Neuronal stem cell (in vitro differentiated cells): ENCODE measurements around the gene KLF15.

Experiments used
- DNase-seq: peaks from one replicate; pipeline ENCODE4 v3.0.0-alpha.2; 2013; ENCODE audit warnings: low spot score
- H2AFZ ChIP-seq: one replicate; pipeline ENCODE4 v1.6.1; 2013; ENCODE audit warnings: mild to moderate bottlenecking, low read length, inconsistent platforms
- H2AK5ac ChIP-seq: 2 replicates; pipeline ENCODE4 v1.6.1; 2013; ENCODE audit warnings: low read depth, mild to moderate bottlenecking, inconsistent platforms, low read length, moderate library complexity, mixed read lengths
- H2BK120ac ChIP-seq: 2 replicates; pipeline ENCODE4 v1.6.1; 2013; ENCODE audit warnings: low read depth, mild to moderate bottlenecking, inconsistent platforms, low read length, moderate library complexity, mixed read lengths
- H2BK12ac ChIP-seq: one replicate; pipeline ENCODE4 v1.6.1; 2013; ENCODE audit warnings: low read length, inconsistent platforms
- H2BK15ac ChIP-seq: 2 replicates; pipeline ENCODE4 v1.6.1; 2013; ENCODE audit warnings: mild to moderate bottlenecking, low read length, inconsistent platforms, mixed read lengths
- H2BK5ac ChIP-seq: one replicate; pipeline ENCODE4 v1.6.1; 2013; ENCODE audit warnings: inconsistent platforms, mild to moderate bottlenecking, low read length, moderate library complexity
- H3K14ac ChIP-seq: one replicate; pipeline ENCODE4 v1.6.1; 2013; ENCODE audit warnings: low read length, inconsistent platforms
- H3K18ac ChIP-seq: 2 replicates; pipeline ENCODE4 v1.6.1; 2013; ENCODE audit warnings: low read length, inconsistent platforms
- H3K23ac ChIP-seq: 2 replicates; pipeline ENCODE4 v1.6.1; 2013; ENCODE audit warnings: low read depth, mild to moderate bottlenecking, mixed read lengths, low read length, inconsistent platforms; ENCODE audit not compliant: poor library complexity
- H3K27ac ChIP-seq: replicated peaks from 3 replicates; pipeline ENCODE4 v1.5.1; 2013; ENCODE audit warnings: low read length, inconsistent platforms
- H3K27me3 ChIP-seq, 3 experiments: 2 replicates each; pipeline ENCODE4 v1.6.1; 2013; ENCODE audit warnings: low read length in 3 of 3, mild to moderate bottlenecking in 2 of 3, inconsistent platforms in 1 of 3, low read depth in 1 of 3, mixed read lengths in 1 of 3, moderate library complexity in 1 of 3; ENCODE audit not compliant: control insufficient read depth in 3 of 3, insufficient read depth in 3 of 3
- H3K36me3 ChIP-seq, 2 donors: replicated peaks in 1 of 2; 2 replicates each; pipeline ENCODE4 v1.6.1; 2013; ENCODE audit warnings: low read length in 2 of 2; ENCODE audit not compliant: control insufficient read depth in 2 of 2, insufficient read depth in 2 of 2
- H3K4ac ChIP-seq: 2 replicates; pipeline ENCODE4 v1.6.1; 2013; ENCODE audit warnings: inconsistent platforms, mild to moderate bottlenecking, low read length, moderate library complexity
- H3K4me1 ChIP-seq, 2 donors: 1 replicate in 1 of 2; 2 replicates in 1 of 2; pipeline ENCODE4 v1.6.1; 2013; ENCODE audit warnings: low read length in 2 of 2, low read depth in 1 of 2; ENCODE audit not compliant: control insufficient read depth in 2 of 2, insufficient read depth in 1 of 2
- H3K4me2 ChIP-seq: one replicate; pipeline ENCODE4 v1.6.1; 2013; ENCODE audit warnings: mild to moderate bottlenecking, low read length, inconsistent platforms; ENCODE audit not compliant: insufficient read depth, poor library complexity, severe bottlenecking
- H3K4me3 ChIP-seq, 2 donors: 2 replicates each; pipeline ENCODE4 v1.5.1; 2013; ENCODE audit warnings: low read length in 2 of 2, mild to moderate bottlenecking in 2 of 2, inconsistent platforms in 1 of 2, moderate library complexity in 1 of 2
- H3K79me1 ChIP-seq: one replicate; pipeline ENCODE4 v1.6.1; 2013; ENCODE audit warnings: low read depth, mild to moderate bottlenecking, inconsistent platforms, low read length, moderate library complexity
- H3K9ac ChIP-seq: one replicate; pipeline ENCODE4 v1.6.1; 2013; ENCODE audit warnings: mild to moderate bottlenecking, low read depth, low read length, inconsistent platforms; ENCODE audit not compliant: poor library complexity
- H3K9me3 ChIP-seq, 2 donors: replicated peaks in 1 of 2; 2 replicates each; pipeline versions ENCODE3 to v1.6.1; 2013; ENCODE audit warnings: low read length in 2 of 2, mild to moderate bottlenecking in 2 of 2, inconsistent platforms in 1 of 2, low read depth in 1 of 2, mixed read lengths in 1 of 2, moderate library complexity in 1 of 2; ENCODE audit not compliant: control insufficient read depth in 2 of 2, insufficient read depth in 1 of 2
- H4K8ac ChIP-seq: one replicate; pipeline ENCODE4 v1.6.1; 2013; ENCODE audit warnings: low read depth, mild to moderate bottlenecking, inconsistent platforms, low read length, moderate library complexity
- H4K91ac ChIP-seq: one replicate; pipeline ENCODE4 v1.6.1; 2013; ENCODE audit warnings: low read length, low read depth, mild to moderate bottlenecking, inconsistent platforms; ENCODE audit not compliant: poor library complexity
- WGBS, 2 donors: extraction: QIAGEN DNeasy Blood & Tissue Kit; methylation state at CpG; one replicate each; pipeline ENCODE4 v1.1.7; 2013; ENCODE audit warnings: missing lambda C conversion rate in 2 of 2, mixed read lengths in 1 of 2; ENCODE audit not compliant: insufficient read length in 2 of 2, insufficient replicate concordance in 1 of 2; ENCODE audit errors: extremely low coverage in 2 of 2; 5-methylcytosine and 5-hydroxymethylcytosine counted together

KLF15 gene

GRCh38 chr3:126340943-126341754 lies 16.1 kb downstream of the KLF15 start:
- H3K9me3 ChIP-seq: no peaks in the 10 kb centered on the region
- no peak overlapping the region for H3K4me3 ChIP-seq
- no peak overlapping the region for H4K8ac ChIP-seq
- H4K91ac ChIP-seq: no peak overlapping the region
- no peak overlapping the region for H2BK5ac ChIP-seq
- H3K27me3 ChIP-seq: peaks cover 0 to 9% (median 0%) of the 10 kb centered on the region in 3 experiments
- no peak overlapping the region for H3K23ac ChIP-seq
- H3K27ac ChIP-seq: no peak overlapping the region
- no peak overlapping the region for H3K14ac ChIP-seq
- no peak overlapping the region for H2AFZ ChIP-seq
- H3K9ac ChIP-seq: no peak overlapping the region
- H2BK12ac ChIP-seq: no peak overlapping the region
- H2BK15ac ChIP-seq: no peak overlapping the region
- H3K4ac ChIP-seq: no peak overlapping the region
- H3K4me2 ChIP-seq: no peak overlapping the region
- no CpG with 5 or more reads among the region's 19 CpGs for WGBS, 2 donors
- H3K4me1 ChIP-seq: peaks cover 0 to 5% of the 10 kb centered on the region in 2 donors
- no peak overlapping the region for H3K18ac ChIP-seq
- DNase-seq: no peak
- H2AK5ac ChIP-seq: no peak overlapping the region
- no peaks in the 10 kb centered on the region for H3K36me3 ChIP-seq
- H3K79me1 ChIP-seq: peaks cover 2% of the 10 kb centered on the region
- no peak overlapping the region for H2BK120ac ChIP-seq

DNA sequence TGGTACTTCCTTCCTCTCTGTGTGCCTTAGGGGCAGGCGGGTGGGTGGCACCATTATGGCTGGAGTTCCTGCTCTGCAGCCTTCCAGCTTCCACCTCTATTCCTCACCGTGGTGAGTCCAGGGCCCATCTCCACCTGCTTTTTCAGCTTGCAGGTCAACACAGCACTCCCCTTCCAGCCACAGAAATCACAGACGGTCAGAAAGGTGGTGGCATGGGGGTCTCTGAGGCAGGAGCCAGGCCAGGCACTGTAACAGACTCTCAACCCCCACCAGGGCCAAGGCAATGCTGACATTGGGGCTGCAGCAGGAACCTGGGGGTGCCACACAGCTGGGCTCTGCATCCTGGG lies 16.6 kb downstream of the KLF15 start:
- Histone ChIP-seq H3K4ac (no peak overlapping the region), H3K14ac (no peak overlapping the region), H2AFZ (no peak overlapping the region), H2BK5ac (no peak overlapping the region), H2BK12ac (no peak overlapping the region), H3K4me2 (no peak overlapping the region), H2AK5ac (no peak overlapping the region), H3K4me3 (no peak overlapping the region), H3K23ac (no peak overlapping the region), H3K4me1 (peaks cover 0 to 5% of the 10 kb centered on the region in 2 donors), H3K79me1 (peaks cover 2% of the 10 kb centered on the region), H3K36me3 (no peaks in the 10 kb centered on the region), H3K18ac (peak overlapping the region; percentile 11), H4K8ac (no peak overlapping the region), H3K9ac (no peak overlapping the region), H3K27me3 (peaks cover 0 to 9% (median 0%) of the 10 kb centered on the region in 3 experiments), H2BK15ac (no peak overlapping the region), H3K27ac (no peak overlapping the region), H2BK120ac (no peak overlapping the region), H4K91ac (no peak overlapping the region), H3K9me3 (no peaks in the 10 kb centered on the region)
- DNase-seq: no peak
- no CpG with 5 or more reads among the region's 3 CpGs for WGBS, 2 donors

GRCh38 chr3:126340081-126340511 lies 17.1 kb downstream of the KLF15 start:
- Histone ChIP-seq H2BK5ac (no peak overlapping the region), H3K4ac (no peak overlapping the region), H4K8ac (no peak overlapping the region), H3K23ac (peak overlapping the region; percentile 59), H3K79me1 (peaks cover 2% of the 10 kb centered on the region), H3K9ac (no peak overlapping the region), H3K4me3 (no peak overlapping the region), H3K14ac (peak overlapping the region; percentile 84), H3K27ac (no peak overlapping the region), H3K4me1 (peaks cover 0 to 5% of the 10 kb centered on the region in 2 donors), H2AK5ac (peak overlapping the region; percentile 74), H3K18ac (peak overlapping the region; percentile 8), H2BK15ac (no peak overlapping the region), H2BK120ac (no peak overlapping the region), H3K36me3 (no peaks in the 10 kb centered on the region), H2BK12ac (no peak overlapping the region), H4K91ac (no peak overlapping the region), H3K4me2 (no peak overlapping the region), H3K27me3 (peaks cover 0 to 9% (median 0%) of the 10 kb centered on the region in 3 experiments), H2AFZ (no peak overlapping the region), H3K9me3 (no peaks in the 10 kb centered on the region)
- no peak for DNase-seq
- WGBS, 2 donors: no CpG with 5 or more reads among the region's 4 CpGs

GRCh38 chr3:126339466-126339865 lies 17.7 kb downstream of the KLF15 start:
- Histone ChIP-seq H2AFZ (no peak overlapping the region), H3K4me3 (no peak overlapping the region), H2BK15ac (no peak overlapping the region), H3K18ac (peak overlapping the region; percentile 57), H4K91ac (no peak overlapping the region), H3K9ac (no peak overlapping the region), H3K14ac (peak overlapping the region; percentile 38), H4K8ac (no peak overlapping the region), H3K36me3 (no peaks in the 10 kb centered on the region), H3K27ac (no peak overlapping the region), H3K9me3 (no peaks in the 10 kb centered on the region), H3K27me3 (peaks cover 0 to 9% (median 0%) of the 10 kb centered on the region in 3 experiments), H3K4me2 (no peak overlapping the region), H2BK120ac (peak overlapping the region; percentile 67), H3K4ac (no peak overlapping the region), H2BK5ac (no peak overlapping the region), H2AK5ac (peak overlapping the region; percentile 74), H2BK12ac (peak overlapping the region; percentile 22), H3K4me1 (peaks cover 0 to 5% of the 10 kb centered on the region in 2 donors), H3K23ac (no peak overlapping the region), H3K79me1 (peaks cover 2% of the 10 kb centered on the region)
- WGBS, 2 donors: no CpG with 5 or more reads among the region's 4 CpGs
- no peak for DNase-seq
